Activated effector memory CD4-positive, alpha-beta T cell treated with anti-CD3 and anti-CD28 coated beads, Interleukin-2, amount 50 U/mL, for 16 hours (primary cell): ENCODE measurements around the gene CCDC9B.

Experiments
- DNase-seq: peaks from one replicate; pipeline ENCODE4 v3.0.0-alpha.2; 2020

CCDC9B gene

DNA sequence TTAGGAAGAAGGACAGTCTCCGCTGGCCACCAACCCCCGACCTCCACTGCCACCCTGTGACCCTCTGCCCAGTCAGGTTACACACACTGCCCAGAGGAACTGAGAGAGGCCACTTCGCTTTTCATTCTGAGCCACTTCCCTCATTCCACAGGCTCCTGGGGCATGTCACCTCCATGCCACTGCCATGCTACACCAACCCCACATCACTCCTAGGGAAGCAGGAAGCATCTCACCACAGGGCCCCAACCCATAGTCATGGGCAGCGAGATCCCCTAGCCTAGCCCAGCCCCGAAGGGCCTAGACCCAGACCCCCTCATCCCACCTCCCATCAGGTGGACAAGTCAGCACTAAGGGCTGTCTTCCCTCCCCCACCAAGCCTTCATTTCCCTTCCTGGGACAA is 34.4 kb downstream of the CCDC9B start:
- no peak for DNase-seq

DNA sequence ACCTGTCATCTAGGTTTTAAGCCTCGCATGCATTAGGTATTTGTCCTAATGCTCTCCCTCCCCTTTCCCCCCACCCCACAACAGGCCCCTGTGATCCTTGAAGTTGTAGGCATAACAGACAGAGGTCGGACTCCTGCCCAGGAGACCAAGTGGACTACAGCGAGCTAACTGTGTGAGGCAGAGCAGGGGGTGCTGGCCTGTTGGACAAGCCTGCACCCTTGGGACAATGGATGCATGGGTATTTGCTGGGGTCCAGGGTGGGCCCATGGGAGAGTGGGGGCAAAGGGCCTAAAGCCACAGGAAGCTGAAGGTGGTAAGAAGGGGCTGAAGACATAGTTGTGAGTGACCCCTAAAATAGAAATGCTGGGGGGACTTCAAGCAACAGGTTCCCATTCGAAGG is 35.5 kb downstream of the CCDC9B start:
- no peak for DNase-seq

DNA sequence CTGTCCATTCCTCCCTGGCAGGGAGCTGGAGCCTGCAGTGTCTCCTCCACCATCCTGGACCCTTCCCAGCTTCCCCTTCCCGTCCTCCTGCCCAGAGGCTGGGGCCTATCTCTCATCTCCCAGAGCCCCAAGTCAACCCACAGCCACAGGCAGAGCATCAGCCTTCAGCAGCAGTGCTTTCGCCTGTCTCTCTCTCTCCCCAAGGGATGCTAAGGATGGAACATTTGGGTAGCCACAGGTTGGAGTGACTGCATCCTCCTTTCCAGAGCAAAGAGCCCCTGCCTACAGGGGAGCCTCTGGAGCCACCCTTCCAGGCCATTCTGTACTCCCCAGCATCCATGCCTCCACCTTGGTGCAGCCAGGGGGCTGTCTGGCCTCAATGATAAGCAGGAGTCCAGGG is 37.2 kb downstream of the CCDC9B start:
- no peak for DNase-seq

DNA sequence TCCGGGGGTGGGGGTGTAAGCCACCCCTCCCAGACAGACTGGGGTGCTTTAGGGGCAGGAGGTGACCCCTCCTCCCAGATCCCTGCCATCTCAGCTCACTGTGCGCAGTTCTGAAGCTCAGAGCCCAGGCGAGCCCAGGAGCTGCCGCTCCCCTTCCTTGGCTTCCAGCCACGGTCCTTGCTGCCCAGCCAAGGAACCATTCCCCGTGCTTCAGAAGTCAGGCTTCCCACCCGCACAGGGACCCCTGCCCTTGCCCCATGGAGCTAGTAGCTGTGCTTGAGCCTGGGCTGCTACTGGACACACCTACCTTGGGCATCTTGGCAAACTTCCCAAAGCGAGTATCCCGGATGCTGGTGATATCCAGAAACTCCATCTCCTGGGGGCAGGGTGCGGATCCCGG is 37.8 kb downstream of the CCDC9B start:
- DNase-seq = no peak

DNA sequence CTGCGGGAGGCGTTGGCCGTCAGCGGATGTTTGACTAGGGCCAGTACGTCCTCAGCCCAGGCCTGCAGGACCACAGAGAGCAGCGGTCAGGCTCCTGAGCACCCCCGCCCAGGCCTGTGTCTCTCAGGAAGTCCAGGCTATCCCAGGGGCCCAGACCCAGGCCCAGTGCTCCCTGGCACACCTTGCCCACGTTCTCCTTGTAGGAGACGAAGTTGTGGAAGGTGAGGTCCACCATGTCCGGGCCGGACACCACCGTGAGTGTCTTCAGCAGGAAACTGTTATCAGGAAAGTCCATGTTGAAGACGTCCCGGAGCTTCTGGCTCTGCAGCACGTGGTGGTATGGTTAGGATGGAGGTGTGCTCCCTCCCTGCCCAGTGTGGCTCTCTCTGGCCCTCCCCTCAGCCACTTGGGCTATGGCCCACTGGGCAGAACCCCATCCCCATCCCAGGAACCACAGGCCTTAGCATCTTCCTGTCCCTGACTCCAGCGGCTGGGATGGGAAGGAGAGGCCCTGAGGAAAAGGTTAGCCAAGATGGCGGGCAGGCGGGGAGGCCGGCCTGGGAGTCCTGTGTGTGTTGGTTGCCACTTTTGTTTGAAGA is 38.4 kb downstream of the CCDC9B start:
- no peak for DNase-seq

DNA sequence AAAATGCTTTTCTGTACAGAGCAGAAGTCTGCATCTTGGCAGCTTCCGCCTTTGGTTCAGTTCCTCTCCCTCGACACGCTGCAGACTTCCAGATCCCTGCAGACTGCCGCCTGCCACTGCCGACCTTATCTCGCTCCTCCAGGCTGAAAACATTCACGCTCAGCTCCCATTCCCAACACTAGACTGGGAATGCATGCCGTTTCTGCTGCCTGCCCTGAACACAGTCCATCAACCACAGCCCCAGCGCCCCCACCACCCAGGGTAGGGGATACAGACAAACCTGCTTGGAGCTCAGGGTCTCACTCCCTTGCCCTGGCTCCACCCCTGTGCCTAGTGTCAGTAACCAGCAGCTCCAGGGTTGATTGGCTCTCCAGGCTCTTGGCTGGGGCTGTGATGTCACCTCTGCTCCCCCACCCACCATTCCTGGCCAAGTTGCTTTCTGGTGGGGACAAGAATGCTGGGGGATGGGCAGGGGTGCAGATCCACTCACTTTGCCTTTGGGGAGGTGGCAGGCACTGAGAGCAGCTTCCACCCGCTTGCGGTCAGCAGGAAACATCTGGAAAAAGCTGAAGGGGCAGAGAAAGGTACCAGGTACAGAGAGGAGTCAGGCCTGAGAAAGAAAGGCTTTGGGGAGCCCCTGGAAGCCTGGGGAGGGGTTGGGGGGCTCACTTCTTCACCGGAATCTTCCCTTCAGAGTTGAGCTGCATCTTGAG is 39.1 kb downstream of the CCDC9B start:
- DNase-seq = no peak

DNA sequence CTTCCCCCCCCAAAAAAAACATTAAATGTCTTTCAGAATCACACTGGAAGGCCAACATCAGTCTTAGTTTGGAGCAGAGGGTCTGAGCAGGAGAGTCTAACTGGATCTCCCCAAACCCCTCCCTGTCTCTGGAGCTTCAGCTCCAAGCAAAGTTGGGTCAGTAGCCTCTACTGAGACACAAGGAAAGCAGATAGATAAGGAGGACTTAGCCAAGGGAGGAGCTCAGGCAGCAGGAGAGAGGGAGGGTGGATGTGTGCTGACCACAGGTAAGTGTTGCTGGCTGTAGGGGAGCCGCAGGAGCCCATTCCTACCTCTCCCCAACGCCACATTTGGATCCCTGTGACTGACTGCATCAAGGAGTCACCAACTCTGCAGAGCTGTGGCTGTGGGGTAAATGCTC is 40.0 kb downstream of the CCDC9B start:
- DNase-seq = no peak

DNA sequence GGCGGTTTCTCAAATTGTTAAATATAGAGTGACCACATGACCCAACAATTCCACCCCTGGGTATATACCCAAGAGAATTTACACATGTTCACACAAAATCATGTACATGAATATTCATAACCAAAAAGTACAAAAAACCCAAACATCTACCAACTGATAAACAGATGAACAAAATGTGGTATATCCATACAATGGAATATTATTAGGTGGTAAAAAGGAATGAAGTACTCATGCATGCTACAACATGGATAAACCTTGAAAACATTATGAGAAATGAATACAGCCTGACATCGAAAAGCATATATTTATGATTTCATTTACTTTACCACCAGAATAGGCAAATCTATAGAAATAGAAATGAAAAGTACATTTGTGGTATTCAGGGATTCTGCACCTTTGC is 40.4 kb downstream of the CCDC9B start:
- DNase-seq = no peak

DNA sequence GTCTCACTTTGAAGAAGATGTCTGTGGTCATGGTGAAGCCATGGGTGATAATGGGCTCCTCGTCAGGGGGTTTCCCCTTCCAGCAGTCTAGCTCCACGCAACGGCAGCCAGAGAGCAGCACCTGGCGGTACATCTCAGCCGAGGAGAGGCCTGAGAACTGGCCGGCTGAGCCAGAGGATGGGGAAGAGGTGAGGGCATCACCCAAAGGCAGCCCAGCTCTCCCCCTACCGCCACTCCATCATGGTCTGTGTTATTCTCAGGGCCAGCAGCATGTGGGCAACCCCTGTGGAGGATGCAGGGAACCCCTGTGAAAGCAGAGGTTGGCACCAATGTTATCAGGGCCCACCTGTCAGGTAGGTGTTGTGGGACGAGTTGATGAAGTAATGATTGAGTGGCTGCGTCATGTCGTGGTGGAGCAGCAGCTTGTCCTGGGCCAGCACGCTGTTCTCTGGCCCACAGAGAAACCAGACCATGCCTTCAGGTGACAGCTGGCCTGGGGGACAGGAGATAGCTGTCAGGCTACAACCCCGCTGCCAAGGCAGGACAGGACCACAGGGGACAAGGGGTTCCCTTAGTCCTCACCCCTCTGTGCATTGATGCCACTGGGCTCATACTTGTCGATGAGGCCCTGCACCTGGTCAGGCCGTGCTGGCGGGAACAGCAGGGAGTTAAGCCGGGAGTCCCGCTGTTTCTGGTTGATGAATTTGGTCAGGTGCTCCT is 42.4 kb downstream of the CCDC9B start:
- DNase-seq = no peak

DNA sequence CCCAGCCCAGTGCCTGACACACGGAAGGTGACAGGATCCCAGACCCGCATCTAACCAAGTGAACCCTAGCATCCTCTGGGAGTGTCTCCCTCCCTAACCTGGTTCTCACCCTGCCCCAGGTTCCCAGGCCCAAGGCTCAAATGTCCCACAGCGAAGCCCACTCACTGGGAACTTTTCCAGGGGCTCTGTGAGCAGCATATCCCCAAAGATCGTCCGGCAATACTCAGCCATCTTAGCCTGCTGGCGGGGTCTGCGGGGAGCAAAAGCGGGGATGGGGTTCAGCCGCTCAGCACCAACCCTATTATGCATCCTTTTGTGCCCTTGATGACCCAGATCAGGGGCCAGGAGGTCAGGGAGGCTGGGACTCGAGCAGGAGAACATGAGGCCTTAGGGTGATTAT is 43.4 kb downstream of the CCDC9B start:
- no peak for DNase-seq

DNA sequence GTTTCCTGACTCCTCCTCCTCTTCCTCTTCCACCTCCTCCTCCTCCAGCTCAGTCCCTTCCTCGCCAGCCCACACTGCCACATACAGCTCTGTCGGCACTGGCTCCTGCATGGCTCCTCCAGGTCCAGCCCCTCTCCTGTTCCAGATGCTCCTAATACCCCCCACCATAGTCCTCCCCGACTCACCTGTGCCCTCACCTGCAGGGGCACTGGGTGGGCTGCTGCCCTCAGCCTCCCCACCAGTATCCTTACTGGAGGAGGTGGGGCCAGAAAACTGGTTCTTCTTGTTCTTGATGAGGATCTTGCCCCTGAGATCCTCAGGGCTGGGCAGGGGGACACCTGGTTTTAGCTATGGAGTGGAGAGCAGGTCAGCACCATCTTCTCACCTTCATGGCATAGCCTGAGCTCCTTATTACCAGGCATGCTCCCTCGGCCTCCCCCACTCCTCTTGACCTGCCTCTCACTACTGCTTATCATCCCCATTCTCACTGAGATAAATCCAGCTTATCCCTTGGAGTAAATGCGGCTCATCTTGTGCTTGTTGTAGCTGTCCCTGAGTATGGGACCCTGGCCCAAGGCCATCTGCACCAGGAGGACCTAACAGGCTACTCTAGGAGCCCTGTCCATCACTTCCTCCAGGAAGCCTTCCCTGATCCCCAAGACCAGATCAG is 44.0 kb downstream of the CCDC9B start:
- DNase-seq = no peak

DNA sequence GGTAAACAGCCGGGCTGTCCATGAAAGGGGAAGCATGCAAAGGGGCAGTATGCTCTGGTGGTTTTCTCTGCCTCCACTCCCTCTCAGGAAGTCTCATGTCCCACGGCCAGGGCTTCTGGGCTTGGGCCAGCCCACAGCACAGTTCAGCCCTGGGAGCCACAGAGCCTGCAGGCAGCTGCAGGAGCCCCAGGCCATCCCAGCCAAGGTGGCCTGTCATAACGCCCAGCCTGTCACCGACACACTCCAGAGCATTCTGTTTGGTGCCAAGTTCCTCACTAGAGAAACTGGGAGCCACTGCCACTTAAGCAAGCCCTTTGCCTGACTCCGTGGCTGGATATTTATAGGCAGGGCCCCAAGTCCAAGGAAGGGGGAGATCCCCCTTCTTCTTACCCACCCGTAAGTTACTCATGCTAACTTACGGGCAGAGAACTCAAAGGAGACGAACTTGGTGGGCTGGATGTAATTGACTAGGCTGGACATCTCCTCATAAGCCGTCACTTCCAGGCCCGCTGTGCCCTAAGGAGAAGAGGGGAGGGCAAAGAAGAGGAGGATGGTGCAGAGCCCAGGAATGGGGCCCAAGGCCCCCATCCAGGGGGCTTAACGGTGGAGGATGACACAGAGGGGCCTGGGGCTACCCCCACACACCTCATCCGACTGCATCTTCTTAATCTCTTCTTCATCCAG is 44.7 kb downstream of the CCDC9B start:
- no peak for DNase-seq

DNA sequence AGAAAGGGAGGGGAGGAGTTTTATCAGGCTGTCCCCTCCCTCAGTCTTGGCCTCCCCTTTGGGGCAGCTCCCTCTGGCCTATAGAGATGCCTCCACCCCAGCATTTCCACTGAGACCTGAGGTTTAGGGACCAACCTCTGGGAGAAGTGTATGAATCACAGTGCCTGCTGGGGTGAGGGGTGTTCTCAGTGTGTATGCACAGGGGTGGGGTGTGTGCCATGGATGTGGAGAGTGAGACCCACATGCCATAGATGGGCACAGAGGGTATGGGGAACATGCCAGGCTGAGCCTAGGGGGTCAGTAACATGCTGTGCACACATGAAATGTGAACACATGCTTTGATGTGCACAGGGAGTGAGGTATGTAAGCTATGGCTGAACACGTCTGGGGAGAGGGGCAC is 45.4 kb downstream of the CCDC9B start:
- DNase-seq = no peak

DNA sequence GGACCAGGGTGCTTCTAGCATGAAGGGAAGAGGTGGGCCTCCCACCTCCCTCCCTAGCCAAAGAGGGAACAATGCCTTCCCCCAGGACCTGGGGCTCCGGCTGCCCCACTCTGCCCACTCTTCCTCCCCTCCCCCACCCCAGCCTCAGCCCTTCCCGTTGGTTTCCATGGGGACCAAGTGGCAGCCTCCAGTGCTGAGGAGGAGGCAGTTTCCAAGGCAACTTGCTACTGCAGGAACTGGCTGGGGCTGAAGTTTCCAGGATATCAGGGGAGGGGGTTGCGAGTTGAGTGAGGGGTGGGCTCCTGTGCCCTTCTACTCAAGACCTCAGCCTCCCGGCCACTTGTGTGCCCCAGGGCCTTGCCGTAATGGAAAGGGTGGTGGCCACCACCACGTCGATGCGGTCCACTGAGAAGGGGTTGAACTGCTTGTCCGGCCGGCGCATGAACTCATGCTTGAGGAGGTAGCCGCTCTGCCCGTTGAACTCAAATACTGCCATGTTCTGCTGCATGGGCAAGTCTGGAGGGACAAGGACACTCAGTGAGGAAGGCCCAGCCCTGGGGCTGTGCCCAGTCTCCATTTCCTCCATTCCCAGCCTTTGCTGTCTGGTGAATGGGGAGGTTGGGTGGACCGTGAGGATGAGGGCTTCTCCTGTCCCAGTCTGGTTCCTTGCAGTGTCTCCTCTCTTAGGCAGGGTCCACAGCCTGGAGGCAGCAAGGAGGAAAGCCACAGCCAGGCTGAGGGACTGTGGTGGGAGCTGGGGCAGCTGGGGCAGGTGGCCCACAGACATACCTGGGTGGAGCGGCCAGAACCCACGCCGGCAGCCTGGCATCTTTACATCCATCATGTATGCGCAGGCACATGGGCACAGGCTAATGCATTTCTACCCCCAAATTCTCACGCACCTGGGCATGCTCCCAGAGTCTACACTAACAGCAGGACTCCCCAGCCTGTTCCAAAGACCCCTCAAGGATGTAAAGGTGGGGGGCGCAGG is 46.5 kb downstream of the CCDC9B start:
- DNase-seq = no peak

DNA sequence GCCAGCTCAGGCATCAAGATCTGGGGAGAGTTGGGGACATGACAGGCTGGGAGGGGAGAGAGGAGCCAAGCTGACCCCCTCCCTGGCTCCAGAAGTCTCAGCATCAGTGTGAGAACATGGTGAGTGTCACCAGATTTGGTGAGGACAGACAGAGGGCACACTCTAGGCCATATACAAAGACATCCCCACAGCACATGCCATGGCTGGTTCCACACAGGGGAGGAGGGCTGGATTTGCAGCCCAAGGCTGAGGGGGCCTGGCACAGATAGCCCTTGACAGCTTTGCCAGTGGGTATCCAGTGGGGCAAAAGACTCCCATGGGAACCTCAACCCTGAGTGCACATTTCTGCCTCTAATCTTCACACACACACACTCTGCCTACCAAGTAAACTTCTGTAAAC is 47.7 kb downstream of the CCDC9B start:
- no peak for DNase-seq

DNA sequence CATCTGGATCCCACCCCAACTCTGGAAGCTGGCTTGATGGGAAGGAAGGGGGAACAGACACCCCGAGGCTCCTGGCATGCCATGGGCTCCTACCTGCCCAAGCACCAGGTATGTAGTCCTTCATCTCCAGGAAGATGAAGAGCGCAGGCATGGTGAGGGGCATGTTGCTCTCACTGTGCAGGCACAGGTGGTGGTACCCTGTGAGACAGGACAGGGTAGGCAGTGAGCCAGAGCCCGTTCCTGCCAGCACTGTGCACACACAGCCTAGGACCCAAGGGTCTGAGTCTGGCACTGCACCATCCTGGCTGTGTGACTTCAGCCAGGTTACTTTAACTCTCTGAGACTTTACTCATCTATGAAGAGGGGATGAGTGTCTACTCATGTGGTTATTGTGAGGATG is 48.5 kb downstream of the CCDC9B start:
- DNase-seq = no peak

DNA sequence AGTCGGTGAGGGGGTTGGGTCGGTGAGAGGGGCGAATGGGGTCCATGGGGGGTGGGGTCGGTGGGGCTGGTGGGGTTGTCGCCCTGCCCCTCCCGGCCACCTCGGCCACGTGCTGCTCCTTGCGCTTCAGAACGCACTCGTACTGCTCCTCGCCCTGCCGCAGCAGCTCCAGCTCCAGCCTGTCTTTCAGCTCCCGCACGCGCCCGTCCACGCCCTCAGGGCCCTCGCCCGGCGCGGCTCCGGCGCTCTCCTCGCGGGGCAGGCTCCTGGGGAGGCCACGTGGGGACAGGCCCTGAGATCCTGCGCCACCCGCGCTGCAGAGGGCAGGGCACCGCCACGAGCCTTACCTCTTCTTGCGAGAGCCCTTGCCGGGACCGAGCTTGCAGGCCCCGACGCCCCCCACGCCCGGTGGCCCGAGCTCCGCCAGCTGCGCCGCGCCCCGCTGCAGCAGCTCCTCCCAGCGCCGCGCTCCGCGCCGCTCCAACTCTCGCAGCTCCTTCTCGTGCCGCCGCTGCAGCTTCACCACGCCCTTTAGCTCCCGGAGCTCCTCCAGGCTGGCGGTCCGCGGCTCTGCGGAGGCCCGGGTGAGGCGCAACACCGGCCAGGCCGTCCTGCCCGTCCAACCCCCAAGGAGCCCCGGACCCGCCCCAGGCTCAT is 49.7 kb downstream of the CCDC9B start:
- no peak for DNase-seq

DNA sequence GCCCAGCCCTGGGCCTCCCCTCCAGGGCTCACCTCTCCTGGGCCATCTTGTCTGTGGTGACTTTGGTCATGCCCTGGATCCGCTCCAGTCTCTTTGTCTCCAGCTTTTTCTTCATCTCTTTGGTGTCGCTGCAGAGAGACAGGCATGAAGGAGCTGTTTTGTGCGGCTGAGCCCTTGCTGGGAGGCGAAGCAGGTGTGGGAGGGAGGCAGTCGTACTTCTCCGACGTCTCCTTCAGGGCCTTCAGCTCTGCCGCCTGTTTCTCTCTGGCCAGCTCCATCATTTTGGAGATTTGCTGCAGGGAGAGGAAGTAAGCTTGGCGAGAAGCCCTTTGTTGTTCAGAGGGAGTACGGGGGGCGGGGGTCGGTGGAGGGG is 50.2 kb downstream of the CCDC9B start:
- DNase-seq = no peak

DNA sequence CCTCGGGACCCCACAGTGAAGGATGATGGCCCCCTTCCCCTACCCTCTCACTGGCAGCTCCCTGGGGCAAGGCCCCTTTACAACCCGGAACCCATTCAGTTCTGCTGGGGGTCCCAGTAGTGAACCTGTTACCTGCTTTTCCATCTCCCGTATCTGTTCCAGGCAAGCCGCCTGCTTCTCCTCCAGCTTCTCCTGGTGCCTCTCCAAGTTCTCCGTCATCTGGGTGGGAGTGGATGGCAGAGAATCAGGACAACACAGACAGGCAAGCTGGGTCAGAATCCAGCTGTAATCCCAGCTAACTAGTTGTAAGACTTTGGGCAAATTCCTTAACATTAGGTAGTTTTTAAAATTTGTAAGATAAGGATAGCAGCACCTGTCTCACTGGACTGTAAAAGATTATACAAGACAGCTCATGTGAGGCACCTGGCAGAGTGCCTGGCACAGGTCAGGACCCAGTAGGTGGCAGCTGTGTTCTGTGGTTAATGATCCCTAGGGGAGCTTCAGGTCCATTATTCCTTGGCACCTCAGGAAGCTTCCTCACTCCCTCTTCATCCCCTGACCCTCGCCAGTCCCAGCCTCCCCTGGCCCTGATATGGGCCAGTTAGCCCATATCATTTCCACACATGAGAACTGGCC is 51.5 kb downstream of the CCDC9B start:
- DNase-seq = no peak

DNA sequence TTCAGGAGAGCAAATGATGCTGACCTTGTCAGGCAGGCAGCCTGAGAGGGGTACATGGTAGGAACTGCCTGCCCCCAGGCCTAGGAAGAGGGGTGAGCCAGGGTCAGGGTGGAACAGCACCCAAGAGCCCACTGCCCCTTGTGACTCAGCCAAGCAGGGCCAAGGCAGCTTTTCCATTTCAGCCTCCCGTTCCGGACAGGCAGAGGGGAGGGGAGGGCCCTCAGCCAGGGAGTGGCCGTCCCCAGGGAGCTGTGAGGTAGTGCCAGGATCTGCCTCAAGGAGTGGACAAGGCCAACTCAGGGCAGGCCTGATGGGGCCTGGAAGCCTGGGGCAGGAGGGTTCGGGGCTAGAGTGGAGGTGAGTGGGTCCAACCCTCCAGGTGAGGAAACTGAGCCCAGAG is 52.8 kb downstream of the CCDC9B start:
- DNase-seq = no peak

DNA sequence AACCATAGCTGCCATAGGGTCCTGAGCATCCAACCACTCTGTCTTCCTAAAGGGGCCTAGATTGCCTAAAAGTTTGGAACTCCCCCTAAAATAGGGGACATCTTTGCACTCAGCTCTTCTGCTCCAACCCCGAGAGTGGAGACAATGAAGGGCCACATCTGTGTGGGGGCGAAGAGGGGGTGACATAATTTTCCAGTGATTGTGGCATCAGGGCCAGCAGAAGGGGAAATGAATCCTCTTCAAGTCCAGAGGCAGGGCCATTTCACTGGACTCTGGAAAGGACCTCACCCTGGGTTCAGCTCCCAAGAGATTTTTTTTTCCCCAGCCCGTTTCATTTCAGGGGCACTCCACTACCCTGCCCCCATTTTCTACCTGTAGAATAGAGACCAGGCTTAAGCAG is 53.2 kb downstream of the CCDC9B start:
- DNase-seq = no peak
